ENCODE data around the gene ZAP70.

Gene ZAP70

DNA sequence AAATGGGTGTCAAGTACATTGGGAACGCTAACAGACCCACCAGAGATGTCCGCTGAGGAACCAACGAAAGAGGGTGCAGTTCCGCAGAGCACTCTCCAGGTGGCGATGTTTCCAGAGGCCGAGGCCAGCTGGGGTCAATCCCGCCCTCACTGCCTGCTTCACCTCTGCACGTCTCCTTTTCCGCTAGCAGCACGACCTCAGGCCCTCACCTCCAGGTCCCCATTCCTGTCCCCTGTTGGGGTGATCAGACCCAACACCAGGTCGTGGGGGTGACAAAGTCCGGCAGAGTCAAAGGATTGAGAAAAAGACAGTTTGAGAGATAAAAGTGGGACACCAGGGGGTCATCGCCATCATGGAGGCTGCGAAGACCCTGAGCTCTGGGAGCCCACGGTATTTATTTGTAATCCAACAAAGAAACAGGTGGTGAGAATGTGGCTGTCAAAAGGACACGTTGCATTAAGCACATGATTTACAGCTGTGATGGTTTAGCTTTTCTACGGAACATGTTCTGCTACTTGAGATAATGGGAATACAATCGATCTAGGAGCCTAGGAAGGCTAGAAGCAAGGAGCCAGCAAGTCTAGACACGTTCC lies 27.3 kb downstream of the ZAP70 start:
- TF ChIP-seq, protein P1, sequence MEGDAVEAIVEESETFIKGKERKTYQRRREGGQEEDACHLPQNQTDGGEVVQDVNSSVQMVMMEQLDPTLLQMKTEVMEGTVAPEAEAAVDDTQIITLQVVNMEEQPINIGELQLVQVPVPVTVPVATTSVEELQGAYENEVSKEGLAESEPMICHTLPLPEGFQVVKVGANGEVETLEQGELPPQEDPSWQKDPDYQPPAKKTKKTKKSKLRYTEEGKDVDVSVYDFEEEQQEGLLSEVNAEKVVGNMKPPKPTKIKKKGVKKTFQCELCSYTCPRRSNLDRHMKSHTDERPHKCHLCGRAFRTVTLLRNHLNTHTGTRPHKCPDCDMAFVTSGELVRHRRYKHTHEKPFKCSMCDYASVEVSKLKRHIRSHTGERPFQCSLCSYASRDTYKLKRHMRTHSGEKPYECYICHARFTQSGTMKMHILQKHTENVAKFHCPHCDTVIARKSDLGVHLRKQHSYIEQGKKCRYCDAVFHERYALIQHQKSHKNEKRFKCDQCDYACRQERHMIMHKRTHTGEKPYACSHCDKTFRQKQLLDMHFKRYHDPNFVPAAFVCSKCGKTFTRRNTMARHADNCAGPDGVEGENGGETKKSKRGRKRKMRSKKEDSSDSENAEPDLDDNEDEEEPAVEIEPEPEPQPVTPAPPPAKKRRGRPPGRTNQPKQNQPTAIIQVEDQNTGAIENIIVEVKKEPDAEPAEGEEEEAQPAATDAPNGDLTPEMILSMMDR (conservative IDR thresholded peaks at IDR 0.05; ENCODE audit: low read depth, low read length) = peak; percentile 86

DNA sequence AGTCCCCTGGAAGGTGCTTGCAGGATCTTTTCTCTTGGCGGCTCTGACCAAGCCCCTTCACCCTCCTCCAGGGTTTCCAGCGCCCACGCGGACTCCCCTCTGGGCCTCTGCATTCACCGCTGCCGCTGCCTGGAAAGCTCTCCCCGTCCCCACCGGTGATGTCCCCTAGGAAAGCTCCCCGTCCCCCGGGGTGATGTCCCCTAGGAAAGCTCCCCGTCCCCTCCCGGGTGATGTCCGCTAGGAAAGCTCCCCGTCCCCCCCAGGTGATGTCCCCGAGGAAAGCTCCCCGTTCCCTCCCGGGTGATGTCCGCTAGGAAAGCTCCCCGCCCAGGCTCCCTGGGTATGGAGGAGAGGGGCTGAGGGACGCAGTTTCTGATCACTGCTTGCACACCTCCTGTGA lies 27.9 kb downstream of the ZAP70 start:
- TF ChIP-seq, protein P1 (conservative IDR thresholded peaks at IDR 0.05; ENCODE audit: low read depth, low read length) = no peak
- no peak for DNase-seq (ENCODE audit: low read depth)
- no peak overlapping the region for H3K4me3 ChIP-seq (ENCODE audit: low read depth, low read length)

More for the DNA sequence above, 27.3 kb downstream of the ZAP70 start:
- peak; percentile 47 for DNase-seq (ENCODE audit: low read depth)
- H3K4me3 ChIP-seq (ENCODE audit: low read depth, low read length) = no peak overlapping the region

DNA sequence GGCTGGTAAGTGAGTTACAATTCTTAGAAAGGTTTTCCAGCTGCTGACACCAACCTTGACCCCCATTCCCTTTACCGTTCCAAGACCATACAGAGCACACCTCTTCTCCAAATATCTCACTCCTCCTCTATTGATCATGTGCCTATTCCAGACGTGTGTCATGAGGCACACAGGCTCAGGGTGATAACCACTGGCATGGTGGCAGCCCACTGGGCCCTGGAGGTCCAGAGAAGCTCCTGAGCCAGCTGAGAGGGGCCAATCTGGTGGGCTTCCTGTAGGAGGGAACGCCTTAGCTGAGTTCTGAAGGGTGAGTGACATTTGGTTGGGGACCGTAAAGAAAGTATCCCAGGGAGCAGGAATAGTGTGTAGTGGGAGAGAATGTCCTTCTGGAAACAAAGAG lies 28.3 kb downstream of the ZAP70 start:
- TF ChIP-seq, protein P1 (conservative IDR thresholded peaks at IDR 0.05; ENCODE audit: low read depth, low read length) = no peak
- no peak overlapping the region for H3K4me3 ChIP-seq (ENCODE audit: low read depth, low read length)
- DNase-seq (ENCODE audit: low read depth) = no peak

DNA sequence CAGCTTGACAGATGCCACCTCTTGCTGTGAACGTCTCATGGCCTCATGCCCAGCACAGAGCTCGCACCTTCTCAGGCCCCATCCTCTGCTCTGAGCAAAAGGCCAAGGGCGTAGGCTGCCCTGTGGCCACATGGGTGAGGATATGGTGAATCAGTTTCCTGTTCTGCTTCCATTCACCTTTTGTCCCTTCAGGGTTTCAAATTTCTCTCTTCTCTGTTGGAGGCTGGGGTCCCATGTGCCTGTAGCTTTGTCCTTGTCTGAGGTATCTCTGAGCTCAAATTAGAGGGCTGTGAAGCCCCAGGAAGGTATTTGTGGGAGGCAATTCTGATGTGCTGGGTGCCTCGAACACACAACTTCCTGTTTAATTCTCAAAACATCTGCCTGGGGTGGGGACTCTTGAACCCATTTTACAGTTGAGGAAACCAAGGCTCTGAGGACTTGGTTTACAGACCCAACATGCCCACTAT lies 29.0 kb downstream of the ZAP70 start:
- DNase-seq (ENCODE audit: low read depth) = peak; percentile 27
- no peak overlapping the region for H3K4me3 ChIP-seq (ENCODE audit: low read depth, low read length)
- TF ChIP-seq, protein P1 (conservative IDR thresholded peaks at IDR 0.05; ENCODE audit: low read depth, low read length) = no peak

DNA sequence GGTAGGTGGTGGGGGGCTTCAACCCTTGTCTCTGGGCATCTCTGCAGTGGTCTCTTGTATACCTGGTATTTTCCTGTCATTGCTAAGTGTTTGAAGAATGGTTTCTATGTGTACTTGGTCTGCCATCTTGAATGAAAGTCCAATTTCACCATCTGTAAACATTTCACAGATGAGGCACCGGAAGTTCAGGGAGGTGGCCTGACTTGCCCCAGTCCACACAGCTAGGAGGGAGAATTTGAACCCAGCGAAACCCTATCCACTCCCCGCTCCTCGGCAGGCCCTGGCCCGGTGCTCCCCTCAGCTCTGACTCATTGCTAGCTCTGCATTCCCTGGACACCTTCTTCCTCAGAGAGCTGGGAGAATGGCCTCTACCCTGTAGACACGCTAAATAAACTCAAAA lies 30.5 kb downstream of the ZAP70 start:
- DNase-seq (ENCODE audit: low read depth) = peak; percentile 25
- TF ChIP-seq, protein P1 (conservative IDR thresholded peaks at IDR 0.05; ENCODE audit: low read depth, low read length) = no peak
- H3K4me3 ChIP-seq (ENCODE audit: low read depth, low read length) = no peak overlapping the region

DNA sequence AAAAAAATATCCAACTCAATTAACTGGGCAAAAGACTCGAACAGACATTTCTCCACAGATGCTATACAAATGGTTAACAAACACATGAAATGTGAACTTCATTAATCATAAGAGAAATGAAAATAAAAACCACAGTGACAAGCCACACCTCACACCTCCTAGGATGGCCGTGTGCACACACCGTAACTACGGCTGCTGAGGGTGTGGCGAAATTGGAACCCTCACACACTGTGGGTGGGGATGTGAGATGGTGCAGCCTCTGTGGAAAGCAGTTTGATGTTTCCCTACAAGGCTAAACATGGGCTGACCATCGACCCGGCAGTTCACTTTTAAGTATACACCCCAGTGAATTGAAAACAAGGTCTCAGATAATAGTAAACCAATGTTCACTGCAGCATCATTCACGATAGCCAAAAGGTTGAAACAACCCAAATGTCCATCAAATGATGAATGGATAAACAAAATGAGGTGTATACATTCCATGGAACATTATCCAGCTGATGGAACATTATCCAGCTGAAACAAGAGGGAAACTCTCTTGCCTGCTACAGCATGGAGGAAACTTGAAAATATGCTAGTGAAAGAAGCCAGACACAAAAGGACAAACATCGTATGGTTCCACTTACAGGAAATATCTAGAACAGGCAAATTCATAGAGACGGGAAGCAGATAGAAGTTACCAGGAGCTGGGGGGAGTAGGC lies 32.2 kb downstream of the ZAP70 start:
- TF ChIP-seq, protein P1 (conservative IDR thresholded peaks at IDR 0.05; ENCODE audit: low read depth, low read length) = no peak
- DNase-seq (ENCODE audit: low read depth) = no peak
- no peak overlapping the region for H3K4me3 ChIP-seq (ENCODE audit: low read depth, low read length)

DNA sequence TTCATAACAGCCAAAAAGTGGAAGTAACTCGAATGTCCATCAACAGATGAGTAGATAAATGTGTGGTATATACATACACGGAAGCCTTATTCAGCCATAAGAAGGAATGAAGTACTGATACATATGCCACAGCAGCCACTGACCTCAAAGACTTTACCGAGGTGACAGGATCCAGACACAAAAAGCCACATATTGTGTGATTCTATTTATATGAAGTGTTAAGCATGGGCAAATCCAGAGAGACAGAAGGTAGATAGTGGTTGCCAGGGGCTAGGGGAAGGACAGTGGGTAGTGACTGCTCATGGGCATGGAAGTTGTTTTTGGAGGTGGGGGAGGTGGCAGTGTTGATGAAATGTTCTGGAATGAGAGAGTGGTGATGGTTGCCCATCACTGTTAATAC lies 33.9 kb downstream of the ZAP70 start:
- no peak overlapping the region for H3K4me3 ChIP-seq (ENCODE audit: low read depth, low read length)
- TF ChIP-seq, protein P1 (conservative IDR thresholded peaks at IDR 0.05; ENCODE audit: low read depth, low read length) = no peak
- no peak for DNase-seq (ENCODE audit: low read depth)

All from choroid plexus epithelial cell (primary cell).